ENCODE measurements around the gene WDR90. TPM values are rescaled to one million over a fixed set of nuclear protein-coding genes. Genes with fewer than 3 reads are reported as not detected.

WDR90 gene
- total and polyA plus RNA-seq, 8 donors = 14.7 to 91.3 (median 22.3) TPM

DNA sequence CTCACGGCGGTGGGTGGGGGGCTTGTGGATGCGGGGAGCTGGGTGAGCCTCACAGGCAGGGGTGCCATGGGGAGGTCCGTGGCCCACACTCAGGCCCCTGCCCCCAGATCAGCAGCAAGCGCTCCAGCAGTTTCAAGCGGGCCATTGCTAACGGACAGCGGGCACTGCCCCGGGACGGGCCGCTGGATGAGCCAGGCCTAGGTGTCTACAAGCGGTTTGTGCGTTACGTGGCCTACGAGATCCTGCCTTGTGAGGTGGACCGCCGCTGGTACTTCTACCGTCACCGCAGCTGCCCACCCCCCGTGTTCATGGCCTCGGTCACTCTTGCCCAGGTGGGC lies 27.4 kb downstream of the WDR90 start:
- 88 to 92% methylated on average over 18 to 21 of the region's 21 CpGs for WGBS, 2 donors
- FAIRE-seq = no peak

DNA sequence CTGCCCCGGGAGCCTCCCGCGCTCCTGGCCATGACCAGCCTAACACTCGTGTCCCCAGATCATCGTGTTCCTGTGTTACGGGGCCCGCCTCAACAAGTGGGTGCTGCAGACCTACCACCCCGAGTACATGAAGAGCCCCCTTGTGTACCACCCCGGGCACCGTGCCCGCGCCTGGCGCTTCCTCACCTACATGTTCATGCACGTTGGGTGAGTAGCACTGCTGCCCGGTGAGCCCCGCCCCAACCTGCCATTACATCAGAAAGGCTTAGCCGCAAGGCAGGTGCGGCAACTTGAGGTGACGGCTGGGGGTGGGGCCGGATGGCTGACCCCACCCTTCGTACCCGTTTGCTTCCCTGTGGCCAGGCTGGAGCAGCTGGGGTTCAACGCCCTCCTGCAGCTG lies 27.7 kb downstream of the WDR90 start:
- DNase-seq (peak in 2 of 6 donors; percentile 33 to 84), FAIRE-seq (no peak)

More for the DNA sequence above, 27.4 kb downstream of the WDR90 start:
- H3K4me1 ChIP-seq = peaks cover 5 to 7% (median 6%) of the 10 kb centered on the region in 3 donors
- H3K27me3 ChIP-seq = no peaks in the 10 kb centered on the region
- no peaks in the 10 kb centered on the region for H3K9me3 ChIP-seq
- H3K36me3 ChIP-seq = peaks cover 0 to 17% (median 15%) of the 10 kb centered on the region in 3 donors
- TF ChIP-seq, protein P1, sequence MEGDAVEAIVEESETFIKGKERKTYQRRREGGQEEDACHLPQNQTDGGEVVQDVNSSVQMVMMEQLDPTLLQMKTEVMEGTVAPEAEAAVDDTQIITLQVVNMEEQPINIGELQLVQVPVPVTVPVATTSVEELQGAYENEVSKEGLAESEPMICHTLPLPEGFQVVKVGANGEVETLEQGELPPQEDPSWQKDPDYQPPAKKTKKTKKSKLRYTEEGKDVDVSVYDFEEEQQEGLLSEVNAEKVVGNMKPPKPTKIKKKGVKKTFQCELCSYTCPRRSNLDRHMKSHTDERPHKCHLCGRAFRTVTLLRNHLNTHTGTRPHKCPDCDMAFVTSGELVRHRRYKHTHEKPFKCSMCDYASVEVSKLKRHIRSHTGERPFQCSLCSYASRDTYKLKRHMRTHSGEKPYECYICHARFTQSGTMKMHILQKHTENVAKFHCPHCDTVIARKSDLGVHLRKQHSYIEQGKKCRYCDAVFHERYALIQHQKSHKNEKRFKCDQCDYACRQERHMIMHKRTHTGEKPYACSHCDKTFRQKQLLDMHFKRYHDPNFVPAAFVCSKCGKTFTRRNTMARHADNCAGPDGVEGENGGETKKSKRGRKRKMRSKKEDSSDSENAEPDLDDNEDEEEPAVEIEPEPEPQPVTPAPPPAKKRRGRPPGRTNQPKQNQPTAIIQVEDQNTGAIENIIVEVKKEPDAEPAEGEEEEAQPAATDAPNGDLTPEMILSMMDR (IDR thresholded peaks at IDR 0.05) = no peak
- intact Hi-C loops (cut with DNase I) = no loop called here
- DNase-seq = no peak
- ATAC-seq = no peak
- no peak overlapping the region for H3K27ac ChIP-seq
- no peak overlapping the region for H3K4me3 ChIP-seq

GRCh38 chr16:677316-678190 lies 28.4 kb downstream of the WDR90 start:
- H3K4me3 ChIP-seq = no peak overlapping the region
- WGBS, 2 donors = 77 to 78% methylated on average over 49 to 57 of the region's 57 CpGs
- no peak overlapping the region for H3K27ac ChIP-seq
- peaks cover 9 to 13% (median 12%) of the 10 kb centered on the region in 3 donors for H3K4me1 ChIP-seq
- ATAC-seq (no peak), FAIRE-seq (no peak), DNase-seq (peak in 2 of 6 donors; percentile 39 to 87)
- H3K27me3 ChIP-seq = no peaks in the 10 kb centered on the region
- peaks cover 0 to 19% (median 17%) of the 10 kb centered on the region in 3 donors for H3K36me3 ChIP-seq
- TF ChIP-seq, protein P1 (IDR thresholded peaks at IDR 0.05) = no peak
- H3K9me3 ChIP-seq = no peaks in the 10 kb centered on the region
- intact Hi-C loops (cut with DNase I) = no loop called here

More for the DNA sequence above, 27.7 kb downstream of the WDR90 start:
- Histone ChIP-seq H3K9me3 (no peaks in the 10 kb centered on the region), H3K4me1 (peaks cover 9 to 11% (median 9%) of the 10 kb centered on the region in 3 donors), H3K27me3 (no peaks in the 10 kb centered on the region), H3K4me3 (no peak overlapping the region), H3K36me3 (peaks cover 0 to 19% (median 17%) of the 10 kb centered on the region in 3 donors), H3K27ac (no peak overlapping the region)
- no peak for ATAC-seq
- 76 to 82% methylated on average over 23 of the region's 23 CpGs for WGBS, 2 donors
- intact Hi-C loops (cut with DNase I) = no loop called here
- TF ChIP-seq, protein P1 (IDR thresholded peaks at IDR 0.05) = no peak

DNA sequence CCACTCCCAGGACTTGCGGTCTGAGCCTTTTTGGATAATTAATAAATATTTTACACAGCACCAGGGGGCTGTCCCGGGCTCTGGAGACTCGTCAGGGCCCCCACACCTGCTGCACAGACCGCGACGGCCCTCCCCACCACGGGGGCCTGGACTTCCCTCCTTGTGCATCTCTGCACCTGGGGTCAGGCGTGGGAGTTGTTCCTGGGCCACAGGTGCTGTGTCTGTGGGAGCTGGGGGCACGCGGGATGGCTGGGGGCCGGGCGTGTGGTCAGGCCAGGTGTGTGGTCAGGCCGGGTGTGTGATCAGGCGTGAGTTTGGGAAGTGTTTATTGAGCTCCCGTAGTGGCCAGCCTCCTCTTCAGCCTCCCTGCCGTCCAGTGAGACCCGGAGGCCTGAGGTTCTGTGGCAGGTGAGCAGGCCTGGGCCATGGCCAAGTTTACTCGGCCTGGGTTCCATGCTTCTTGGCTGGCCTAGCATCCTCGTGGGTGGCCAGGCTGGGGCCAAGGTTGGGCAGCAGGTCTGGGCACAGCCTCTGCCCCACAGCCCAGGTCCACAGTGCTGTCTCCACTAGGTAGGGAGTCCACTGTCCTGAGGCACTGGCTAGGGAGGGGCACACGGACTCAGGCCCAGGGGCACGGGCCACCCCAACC lies 29.2 kb downstream of the WDR90 start:
- intact Hi-C loops (cut with DNase I) = no loop called here
- no peaks in the 10 kb centered on the region for H3K27me3 ChIP-seq
- no peaks in the 10 kb centered on the region for H3K9me3 ChIP-seq
- DNase-seq = peak in 2 of 6 donors; percentile 55 to 85
- no peak for FAIRE-seq
- H3K27ac ChIP-seq = peak overlapping the region in 1 of 4 donors; percentile 74
- TF ChIP-seq, protein P1 (IDR thresholded peaks at IDR 0.05) = no peak
- no peak for ATAC-seq
- no peak overlapping the region for H3K4me3 ChIP-seq
- H3K4me1 ChIP-seq = peaks cover 9 to 19% (median 17%) of the 10 kb centered on the region in 3 donors
- peaks cover 0 to 15% (median 13%) of the 10 kb centered on the region in 3 donors for H3K36me3 ChIP-seq
- WGBS, 2 donors = 72 to 75% methylated on average over 19 to 21 of the region's 21 CpGs
